22Rv1 (cell line): Measurements from ENCODE around the gene NAPSA.

Source experiments
- CTCF ChIP-seq: fragments of 450-650 bp; IDR thresholded peaks from 2 replicates; pipeline ENCODE4 v1.5.1; 2017; ENCODE audit warnings: mild to moderate bottlenecking
- ZFX ChIP-seq: fragments of 450-650 bp; IDR thresholded peaks from 2 replicates; pipeline ENCODE4 v1.6.1; 2017; ENCODE audit warnings: antibody characterized with exemption, borderline replicate concordance

GRCh38 chr19:50365434-50366306 is at the start of gene NAPSA:
- TF ChIP-seq CTCF (no peak), ZFX (no peak)
